ENCODE measurements around the gene TAF5L.

DNA sequence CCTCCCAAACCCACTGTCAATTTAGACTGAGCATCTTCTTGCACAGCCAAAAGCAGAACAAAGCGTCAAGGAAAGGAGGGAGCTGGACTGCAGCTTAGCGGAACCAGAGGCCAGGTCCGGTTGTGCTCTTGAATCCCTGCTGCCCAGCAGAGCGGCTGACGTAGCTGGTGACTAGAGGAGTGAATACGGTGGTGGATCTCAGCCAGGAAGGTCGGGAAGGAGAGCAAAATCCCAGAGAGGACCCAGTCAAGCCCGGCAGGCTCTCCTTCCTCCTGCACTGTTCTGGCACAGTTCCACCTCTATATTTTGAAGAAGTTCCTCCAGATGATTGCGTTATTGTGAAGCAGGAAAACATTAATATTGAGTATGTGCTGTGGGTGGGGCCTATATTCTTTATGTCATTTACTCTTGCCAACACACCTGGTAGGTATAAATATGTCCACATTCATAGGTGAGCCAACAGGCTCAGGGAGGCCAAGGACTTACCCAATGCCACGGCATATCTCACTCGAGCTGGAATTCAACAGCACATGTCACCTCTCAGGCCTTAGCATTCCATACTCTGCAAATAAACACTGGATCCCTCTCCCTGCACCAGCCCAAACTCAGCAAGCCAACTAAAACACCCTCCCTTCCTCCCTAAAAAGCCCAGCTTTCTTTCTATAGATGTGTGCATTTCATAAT lies 43.8 kb downstream of the TAF5L start:
- TF ChIP-seq, protein P1, sequence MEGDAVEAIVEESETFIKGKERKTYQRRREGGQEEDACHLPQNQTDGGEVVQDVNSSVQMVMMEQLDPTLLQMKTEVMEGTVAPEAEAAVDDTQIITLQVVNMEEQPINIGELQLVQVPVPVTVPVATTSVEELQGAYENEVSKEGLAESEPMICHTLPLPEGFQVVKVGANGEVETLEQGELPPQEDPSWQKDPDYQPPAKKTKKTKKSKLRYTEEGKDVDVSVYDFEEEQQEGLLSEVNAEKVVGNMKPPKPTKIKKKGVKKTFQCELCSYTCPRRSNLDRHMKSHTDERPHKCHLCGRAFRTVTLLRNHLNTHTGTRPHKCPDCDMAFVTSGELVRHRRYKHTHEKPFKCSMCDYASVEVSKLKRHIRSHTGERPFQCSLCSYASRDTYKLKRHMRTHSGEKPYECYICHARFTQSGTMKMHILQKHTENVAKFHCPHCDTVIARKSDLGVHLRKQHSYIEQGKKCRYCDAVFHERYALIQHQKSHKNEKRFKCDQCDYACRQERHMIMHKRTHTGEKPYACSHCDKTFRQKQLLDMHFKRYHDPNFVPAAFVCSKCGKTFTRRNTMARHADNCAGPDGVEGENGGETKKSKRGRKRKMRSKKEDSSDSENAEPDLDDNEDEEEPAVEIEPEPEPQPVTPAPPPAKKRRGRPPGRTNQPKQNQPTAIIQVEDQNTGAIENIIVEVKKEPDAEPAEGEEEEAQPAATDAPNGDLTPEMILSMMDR (IDR thresholded peaks at IDR 0.05): no peak
- no peak for TF ChIP-seq POLR2A (IDR thresholded peaks at IDR 0.05)
